RWPE1 (cell line): ENCODE measurements around the gene DNAJB6.
A peak's percentile ranks its signal among the peaks of the same experiment; 100 is the strongest.

Experiments
- CTCF ChIA-PET: fragments of 350-600 bp; sonication (Branson Sonifier 250); formaldehyde crosslinking; extraction: SDS; loops from one replicate; lab custom pipeline; 2021; lab: Yijun Ruan, JAX
- POLR2A ChIA-PET: fragments of 400-600 bp; formaldehyde crosslinking; extraction: SDS; loops from one replicate; lab custom pipeline; 2020; ENCODE audit warnings: antibody characterized with exemption; ENCODE audit not compliant: low non-redundant PET; lab: Yijun Ruan, JAX
- DNase-seq: peaks from one replicate; pipeline ENCODE4 v3.0.0; 2012; ENCODE audit warnings: low spot score
- H3K27ac ChIP-seq: fragments of 450-650 bp; 2 replicates; pipeline ENCODE4 v1.5.1; 2017
- CTCF ChIP-seq: fragments of 450-650 bp; conservative IDR thresholded peaks from 2 replicates; pipeline ENCODE4 v1.5.1; 2017; ENCODE audit warnings: low read depth, mild to moderate bottlenecking

Gene DNAJB6

GRCh38 chr7:157336383-157337315 is at the start of gene DNAJB6:
DNAJB6 (plus strand) TSS chr7:157337004; CDS start chr7:157358573, 21,569 bp downstream.
- peak; percentile 86 for DNase-seq
- peak within 1 kb of the TSS; percentile 92 for H3K27ac ChIP-seq
- no peak for TF ChIP-seq CTCF
- POLR2A ChIA-PET: no interaction called here
- CTCF ChIA-PET: no interaction called here

- DNase-seq: no peak
- POLR2A ChIA-PET: interaction anchor here (0.7 kb wide), 1 partner anchor 32 kb away, joined by 10 read pairs; no protein-coding TSS in a partner anchor
- peak overlapping the region; percentile 79 for H3K27ac ChIP-seq
- CTCF ChIA-PET: no interaction called here
- no peak for TF ChIP-seq CTCF
Observed at GRCh38 chr7:157291404-157292080, 45.3 kb upstream of the DNAJB6 start.

GRCh38 chr7:157292258-157292657 is 44.5 kb upstream of the DNAJB6 start:
- TF ChIP-seq CTCF: no peak
- no peak for DNase-seq
- CTCF ChIA-PET: no interaction called here
- H3K27ac ChIP-seq: peak overlapping the region; percentile 79
- POLR2A ChIA-PET: no interaction called here

DNA sequence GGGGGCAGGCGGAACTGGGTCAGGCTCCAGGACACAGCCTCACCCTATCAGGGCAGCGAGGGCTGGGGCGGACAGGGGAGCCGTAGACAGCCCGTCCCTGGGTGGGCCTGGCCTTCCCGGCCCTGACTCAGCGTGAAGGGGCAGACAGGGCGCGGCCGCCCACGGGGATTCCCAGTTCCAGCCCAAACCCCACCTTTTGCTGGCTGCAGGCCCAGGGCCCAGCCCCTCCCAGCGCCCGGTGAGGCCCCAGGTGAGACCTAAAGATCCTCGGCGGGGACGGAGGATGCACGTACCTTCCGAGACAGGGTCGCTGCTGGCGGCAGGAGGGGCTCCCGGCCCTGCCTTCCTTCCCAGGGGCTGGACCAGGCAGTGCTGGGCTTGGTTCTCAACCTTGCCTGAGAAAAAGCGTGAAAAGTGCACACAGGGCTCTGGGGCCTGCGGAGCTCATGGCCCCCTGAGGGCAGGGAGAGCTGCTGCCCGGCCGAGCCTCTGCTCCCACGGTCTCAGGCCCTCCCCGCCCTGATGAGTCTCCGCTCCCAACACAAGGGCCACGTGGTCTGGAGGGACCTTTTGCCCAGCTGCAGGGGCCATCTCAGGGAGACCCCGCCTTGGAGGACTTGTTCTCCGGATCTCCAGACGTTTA is 43.9 kb upstream of the DNAJB6 start:
- no peak for TF ChIP-seq CTCF
- DNase-seq: peak; percentile 57
- ChIA-PET POLR2A (no interaction called here), CTCF (interaction anchor here (0.6 kb wide), 1 partner anchor 361 kb away, joined by 3 read pairs; no protein-coding TSS in a partner anchor)
- H3K27ac ChIP-seq: peak overlapping the region; percentile 79

DNA sequence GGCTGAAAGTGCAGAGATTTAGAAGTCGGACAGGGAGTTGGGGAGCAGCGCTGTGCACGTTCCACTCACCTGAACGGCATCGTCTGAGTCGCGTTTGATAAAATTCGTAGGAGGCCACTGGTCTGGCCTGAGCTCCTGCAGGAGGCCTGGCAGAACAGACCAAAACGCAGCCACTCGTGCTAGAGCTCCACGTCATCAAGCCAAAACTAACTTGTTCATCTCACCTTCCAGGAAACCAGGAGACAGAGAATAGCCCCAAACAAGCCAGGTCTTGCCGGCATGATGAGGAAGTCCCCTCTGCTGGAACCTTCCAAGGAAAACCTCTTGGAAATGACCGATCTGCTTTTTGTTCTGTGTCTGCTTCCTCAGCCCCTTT is 43.4 kb upstream of the DNAJB6 start:
- TF ChIP-seq CTCF: no peak
- ChIA-PET CTCF (interaction anchor here (0.6 kb wide), 2 partner anchors 362 to 640 kb away, joined by 3 read pairs; no protein-coding TSS in a partner anchor), POLR2A (interaction anchor here (0.5 kb wide), 1 partner anchor 26 kb away, joined by 3 read pairs; no protein-coding TSS in a partner anchor)
- peak overlapping the region; percentile 79 for H3K27ac ChIP-seq
- no peak for DNase-seq

- H3K27ac ChIP-seq: peak overlapping the region; percentile 41
- POLR2A ChIA-PET: no interaction called here
- DNase-seq: no peak
- CTCF ChIA-PET: interaction anchor here (0.6 kb wide), 1 partner anchor 69 kb away, joined by 3 read pairs; no protein-coding TSS in a partner anchor
- no peak for TF ChIP-seq CTCF
Observed at GRCh38 chr7:157294773-157295172, 42.0 kb upstream of the DNAJB6 start.
